ENCODE results near the gene ALCAM.
"Not testable (repeated sequence)": the region's sequence is repeated elsewhere in the genome, so short reads cannot be mapped to it uniquely, and the experiment has no call there.

DNA sequence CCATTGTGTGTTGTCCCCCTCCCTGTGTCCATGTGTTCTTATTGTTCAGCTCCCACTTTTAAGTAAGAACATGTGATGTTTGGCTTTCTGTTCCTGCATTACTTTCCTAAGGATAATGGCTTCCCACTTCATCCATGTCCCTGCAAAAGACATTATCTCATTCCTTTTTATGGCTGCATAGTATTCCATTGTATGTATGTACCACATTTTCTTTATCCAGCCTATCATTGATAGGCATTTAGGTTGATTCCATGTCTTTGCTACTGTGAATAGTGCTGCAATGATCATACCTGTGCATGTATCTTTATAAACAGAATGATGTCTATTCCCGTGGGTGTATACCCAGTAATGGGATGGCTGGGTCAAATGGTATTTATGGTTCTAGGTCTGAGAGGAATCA, 23.1 kb downstream of the ALCAM start:
- not testable (repeated sequence) for TF ChIP-seq POLR2A (IDR thresholded peaks at IDR 0.05); POLR2AphosphoS5 (IDR thresholded peaks at IDR 0.05; ENCODE audit: insufficient read depth in 1 of 2, low read depth in 1 of 2)
- TF ChIP-seq, protein P1, sequence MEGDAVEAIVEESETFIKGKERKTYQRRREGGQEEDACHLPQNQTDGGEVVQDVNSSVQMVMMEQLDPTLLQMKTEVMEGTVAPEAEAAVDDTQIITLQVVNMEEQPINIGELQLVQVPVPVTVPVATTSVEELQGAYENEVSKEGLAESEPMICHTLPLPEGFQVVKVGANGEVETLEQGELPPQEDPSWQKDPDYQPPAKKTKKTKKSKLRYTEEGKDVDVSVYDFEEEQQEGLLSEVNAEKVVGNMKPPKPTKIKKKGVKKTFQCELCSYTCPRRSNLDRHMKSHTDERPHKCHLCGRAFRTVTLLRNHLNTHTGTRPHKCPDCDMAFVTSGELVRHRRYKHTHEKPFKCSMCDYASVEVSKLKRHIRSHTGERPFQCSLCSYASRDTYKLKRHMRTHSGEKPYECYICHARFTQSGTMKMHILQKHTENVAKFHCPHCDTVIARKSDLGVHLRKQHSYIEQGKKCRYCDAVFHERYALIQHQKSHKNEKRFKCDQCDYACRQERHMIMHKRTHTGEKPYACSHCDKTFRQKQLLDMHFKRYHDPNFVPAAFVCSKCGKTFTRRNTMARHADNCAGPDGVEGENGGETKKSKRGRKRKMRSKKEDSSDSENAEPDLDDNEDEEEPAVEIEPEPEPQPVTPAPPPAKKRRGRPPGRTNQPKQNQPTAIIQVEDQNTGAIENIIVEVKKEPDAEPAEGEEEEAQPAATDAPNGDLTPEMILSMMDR (IDR thresholded peaks at IDR 0.05) = not testable (repeated sequence)
